Measurements from ENCODE around the gene ISLR2. TPM values are rescaled to one million over a fixed set of nuclear protein-coding genes. Genes with fewer than 3 reads are reported as not detected.

The ISLR2 gene
- total and polyA plus RNA-seq, 2 experiments from 2014 or later, result 0.13 TPM; not detected in 1

DNA sequence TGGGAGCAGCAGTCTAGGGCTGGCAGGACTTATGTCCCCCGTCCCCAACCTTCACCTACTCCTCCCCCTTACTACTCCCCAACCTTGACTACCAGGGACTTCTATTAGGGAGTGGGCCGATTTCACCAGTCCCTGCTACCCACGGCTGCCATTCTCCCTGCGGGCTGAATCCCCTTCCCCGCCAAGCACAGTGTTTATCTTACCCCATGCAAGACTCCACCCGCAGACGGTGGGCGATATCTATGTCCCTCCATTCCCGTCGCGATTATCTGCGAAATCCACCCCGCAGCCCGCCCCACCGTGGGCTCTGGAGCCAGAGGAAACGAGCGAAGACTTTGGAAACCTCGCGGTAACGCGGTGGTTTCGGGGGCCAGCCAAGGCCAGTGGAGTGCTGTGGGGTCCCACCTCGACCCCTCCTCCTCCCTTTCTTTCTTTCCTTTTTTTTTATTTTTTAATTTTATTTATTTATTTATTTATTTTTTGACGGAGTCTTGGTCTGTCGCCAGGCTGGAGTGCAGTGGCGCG lies 4.7 kb downstream of the ISLR2 start:
- Histone ChIP-seq H4K20me1 (ENCODE audit: insufficient read depth, poor library complexity, severe bottlenecking) (no peaks in the 10 kb centered on the region), H3K4me1 (ENCODE audit: insufficient read depth) (peaks cover 25% of the 10 kb centered on the region), H2AFZ (no peak overlapping the region), H3K27me3 (peaks cover 81% of the 10 kb centered on the region), H3K9me2 (replicated peaks; ENCODE audit: insufficient read depth) (no peaks in the 10 kb centered on the region), H3K4me2 (peak overlapping the region; percentile 96), H3K9me3 (ENCODE audit: low read depth) (no peaks in the 10 kb centered on the region), H3K79me2 (no peaks in the 10 kb centered on the region), H3K36me3 (replicated peaks; ENCODE audit: insufficient read depth, low read depth) (no peaks in the 10 kb centered on the region), H3K27ac (no peak overlapping the region), H3K4me3 (no peak overlapping the region)
- WGBS (ENCODE audit: low lambda C conversion rate, missing lambda C conversion rate), result 11% methylated on average over 13 of the region's 27 CpGs
- TF ChIP-seq, protein P1, sequence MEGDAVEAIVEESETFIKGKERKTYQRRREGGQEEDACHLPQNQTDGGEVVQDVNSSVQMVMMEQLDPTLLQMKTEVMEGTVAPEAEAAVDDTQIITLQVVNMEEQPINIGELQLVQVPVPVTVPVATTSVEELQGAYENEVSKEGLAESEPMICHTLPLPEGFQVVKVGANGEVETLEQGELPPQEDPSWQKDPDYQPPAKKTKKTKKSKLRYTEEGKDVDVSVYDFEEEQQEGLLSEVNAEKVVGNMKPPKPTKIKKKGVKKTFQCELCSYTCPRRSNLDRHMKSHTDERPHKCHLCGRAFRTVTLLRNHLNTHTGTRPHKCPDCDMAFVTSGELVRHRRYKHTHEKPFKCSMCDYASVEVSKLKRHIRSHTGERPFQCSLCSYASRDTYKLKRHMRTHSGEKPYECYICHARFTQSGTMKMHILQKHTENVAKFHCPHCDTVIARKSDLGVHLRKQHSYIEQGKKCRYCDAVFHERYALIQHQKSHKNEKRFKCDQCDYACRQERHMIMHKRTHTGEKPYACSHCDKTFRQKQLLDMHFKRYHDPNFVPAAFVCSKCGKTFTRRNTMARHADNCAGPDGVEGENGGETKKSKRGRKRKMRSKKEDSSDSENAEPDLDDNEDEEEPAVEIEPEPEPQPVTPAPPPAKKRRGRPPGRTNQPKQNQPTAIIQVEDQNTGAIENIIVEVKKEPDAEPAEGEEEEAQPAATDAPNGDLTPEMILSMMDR (IDR thresholded peaks at IDR 0.05; ENCODE audit: poor library complexity), result no peak
- TF ChIP-seq EZH2 (IDR thresholded peaks at IDR 0.05; ENCODE audit: borderline replicate concordance), result no peak
- TF ChIP-seq EZH2phosphoT487 (IDR thresholded peaks at IDR 0.05; ENCODE audit: low read depth, severe bottlenecking, unreplicated experiment), result peak; percentile 34
- DNase-seq (ENCODE audit: low spot score), result no peak

DNA sequence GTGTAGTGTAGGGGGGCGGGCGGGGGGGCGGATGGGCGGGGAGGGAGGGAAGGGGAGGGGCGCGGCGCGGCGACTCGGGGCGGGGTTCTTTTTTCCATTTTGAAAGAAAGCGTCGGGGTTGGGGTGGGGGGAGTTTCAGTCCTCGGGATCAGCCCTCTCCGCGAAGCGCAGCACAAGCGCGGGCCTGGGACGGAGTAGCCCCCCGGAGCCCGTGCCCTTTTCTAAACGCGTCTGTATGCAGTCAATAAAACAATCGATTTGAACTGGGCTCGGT lies 6.1 kb downstream of the ISLR2 start:
- Histone ChIP-seq H3K36me3 (replicated peaks; ENCODE audit: insufficient read depth, low read depth) (no peaks in the 10 kb centered on the region), H3K27ac (peak overlapping the region; percentile 72), H4K20me1 (ENCODE audit: insufficient read depth, poor library complexity, severe bottlenecking) (no peaks in the 10 kb centered on the region), H3K4me3 (peak overlapping the region; percentile 32), H3K4me1 (ENCODE audit: insufficient read depth) (peaks cover 20% of the 10 kb centered on the region), H3K9me2 (replicated peaks; ENCODE audit: insufficient read depth) (no peaks in the 10 kb centered on the region), H2AFZ (peak overlapping the region; percentile 51), H3K27me3 (peaks cover 67% of the 10 kb centered on the region), H3K4me2 (peak overlapping the region; percentile 96), H3K9me3 (ENCODE audit: low read depth) (no peaks in the 10 kb centered on the region), H3K79me2 (no peaks in the 10 kb centered on the region)
- DNase-seq (ENCODE audit: low spot score), result no peak
- no peak for TF ChIP-seq EZH2 (IDR thresholded peaks at IDR 0.05; ENCODE audit: borderline replicate concordance)
- TF ChIP-seq EZH2phosphoT487 (IDR thresholded peaks at IDR 0.05; ENCODE audit: low read depth, severe bottlenecking, unreplicated experiment), result no peak
- TF ChIP-seq, protein P1 (IDR thresholded peaks at IDR 0.05; ENCODE audit: poor library complexity), result no peak
- WGBS (ENCODE audit: low lambda C conversion rate, missing lambda C conversion rate), result 3% methylated on average over 8 of the region's 26 CpGs

DNA sequence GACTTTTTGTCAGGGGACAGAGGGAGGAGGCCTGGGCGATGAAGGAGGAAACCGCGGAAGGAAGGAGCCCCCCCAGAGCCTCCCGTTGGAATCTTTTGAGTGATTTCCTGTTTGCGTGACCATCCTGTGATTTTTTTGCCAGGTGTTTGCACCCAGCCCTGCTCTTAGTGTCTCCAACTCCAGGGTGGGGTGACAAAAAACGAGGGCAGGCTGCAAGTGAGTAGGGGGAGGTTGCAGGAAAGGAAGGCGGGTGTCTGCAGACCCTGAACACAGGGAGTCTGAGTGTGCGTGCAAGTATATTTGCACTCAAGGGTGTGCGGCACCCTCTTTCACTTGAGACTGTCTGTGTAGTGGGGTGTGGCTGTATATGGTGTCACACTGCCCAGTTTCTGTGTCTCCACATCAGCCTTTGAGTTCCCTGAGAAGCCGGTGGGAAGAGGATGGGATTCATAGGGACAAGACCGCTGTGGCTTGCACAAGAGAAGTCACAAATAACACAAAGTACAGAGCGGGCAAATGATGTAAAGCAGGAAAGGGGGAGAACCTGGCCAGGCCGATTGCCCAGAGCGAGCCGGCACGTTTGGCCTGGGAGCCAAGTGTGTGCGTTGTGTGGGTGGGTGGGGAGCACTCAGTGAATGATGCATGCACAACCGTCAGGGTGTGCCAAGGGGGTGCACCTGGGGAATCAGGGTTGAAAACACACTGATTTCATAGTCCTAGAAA lies 6.6 kb downstream of the ISLR2 start:
- Histone ChIP-seq H3K27ac (peak overlapping the region; percentile 46), H3K9me2 (replicated peaks; ENCODE audit: insufficient read depth) (no peaks in the 10 kb centered on the region), H2AFZ (peak overlapping the region; percentile 51), H3K79me2 (no peaks in the 10 kb centered on the region), H3K4me1 (ENCODE audit: insufficient read depth) (peaks cover 20% of the 10 kb centered on the region), H4K20me1 (ENCODE audit: insufficient read depth, poor library complexity, severe bottlenecking) (no peaks in the 10 kb centered on the region), H3K27me3 (peaks cover 62% of the 10 kb centered on the region), H3K4me2 (peak overlapping the region; percentile 96), H3K4me3 (peak overlapping the region; percentile 32), H3K9me3 (ENCODE audit: low read depth) (no peaks in the 10 kb centered on the region), H3K36me3 (replicated peaks; ENCODE audit: insufficient read depth, low read depth) (no peaks in the 10 kb centered on the region)
- TF ChIP-seq EZH2 (IDR thresholded peaks at IDR 0.05; ENCODE audit: borderline replicate concordance) (no peak), EZH2phosphoT487 (IDR thresholded peaks at IDR 0.05; ENCODE audit: low read depth, severe bottlenecking, unreplicated experiment) (no peak)
- TF ChIP-seq, protein P1 (IDR thresholded peaks at IDR 0.05; ENCODE audit: poor library complexity), result no peak
- DNase-seq (ENCODE audit: low spot score), result no peak
- WGBS (ENCODE audit: low lambda C conversion rate, missing lambda C conversion rate), result 41% methylated on average over 18 of the region's 18 CpGs
